Measurements from ENCODE around the gene UBN2. TPM values are rescaled to one million over a fixed set of nuclear protein-coding genes. Genes with fewer than 3 reads are reported as not detected.
A peak's percentile ranks its signal among the peaks of the same experiment; 100 is the strongest.

The UBN2 gene
- total RNA-seq, 1 experiment from 2014 or later = 3.8 TPM

DNA sequence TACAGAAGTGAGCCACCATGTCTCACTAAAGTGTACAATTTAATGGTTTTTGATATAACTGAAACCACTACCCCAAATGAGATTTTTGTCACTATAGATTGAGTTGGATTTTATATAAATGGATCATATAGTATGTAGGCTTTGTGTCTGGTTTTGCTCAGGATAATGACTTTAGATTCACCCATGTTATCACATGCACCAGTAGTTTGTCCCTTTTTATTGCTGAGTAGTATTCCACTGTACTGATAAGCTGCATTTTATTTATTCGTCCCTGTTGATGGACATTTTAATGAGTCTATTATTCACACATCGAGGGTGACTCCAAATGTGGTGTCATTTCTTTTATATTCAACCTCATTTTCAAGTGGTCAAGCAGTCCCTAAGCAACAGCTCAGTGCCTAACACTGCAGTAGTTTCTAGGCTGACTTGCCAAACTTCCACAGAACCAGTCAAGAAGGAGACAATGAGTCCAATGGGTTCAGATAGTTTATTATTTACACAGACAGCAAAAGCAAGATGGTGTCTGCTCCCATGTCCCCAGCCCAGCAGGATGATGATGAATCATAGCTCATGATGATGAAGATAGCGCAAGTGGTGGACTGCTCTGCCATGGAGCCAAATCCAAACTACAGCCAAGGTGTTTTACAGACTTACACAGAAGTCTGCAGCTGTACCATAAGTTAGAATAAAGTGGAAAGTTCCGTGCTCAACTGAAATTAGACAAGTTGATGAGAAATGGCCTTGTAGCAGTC, 103.5 kb downstream of the UBN2 start:
- no peaks in the 10 kb centered on the region for H3K4me1 ChIP-seq (replicated peaks)
- no peaks in the 10 kb centered on the region for H3K36me3 ChIP-seq
- no peaks in the 10 kb centered on the region for H3K27me3 ChIP-seq (replicated peaks)
- no peak for DNase-seq (ENCODE audit: low read depth in 1 of 2, low spot score in 2 of 2)
- no peaks in the 10 kb centered on the region for H3K9me3 ChIP-seq (replicated peaks)
- no peak overlapping the region for H3K27ac ChIP-seq
- H3K4me3 ChIP-seq = no peak overlapping the region

DNA sequence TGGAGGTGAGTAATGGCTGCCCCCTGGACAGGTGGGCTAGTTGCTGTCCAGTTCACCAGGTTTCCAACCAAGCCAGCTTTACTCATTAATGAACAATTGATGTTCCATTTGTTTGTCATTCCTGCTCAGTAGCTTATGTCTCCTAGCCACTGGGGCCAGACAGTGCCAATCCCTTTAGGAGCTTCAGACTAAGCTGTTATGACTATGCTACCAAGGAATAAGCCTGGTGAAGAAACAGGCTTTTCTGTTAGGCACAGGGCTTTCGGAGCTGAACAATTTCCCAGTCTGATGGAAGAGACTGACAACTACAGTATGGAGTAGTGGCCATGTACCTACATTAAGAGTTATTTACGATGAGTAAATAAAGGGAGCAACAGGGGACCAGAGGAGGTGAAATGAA, 108.0 kb downstream of the UBN2 start:
- peaks cover 6% of the 10 kb centered on the region for H3K4me1 ChIP-seq (replicated peaks)
- H3K9me3 ChIP-seq (replicated peaks) = 0 out of 2 replicates have a peak, but pooled peaks cover 2% of the 10 kb centered on the region
- no peak overlapping the region for H3K4me3 ChIP-seq
- peaks cover 3% of the 10 kb centered on the region; the same call in 1 of the 2 replicates for H3K36me3 ChIP-seq
- DNase-seq (ENCODE audit: low read depth in 1 of 2, low spot score in 2 of 2) = no peak
- no peaks in the 10 kb centered on the region for H3K27me3 ChIP-seq (replicated peaks)
- no peak overlapping the region for H3K27ac ChIP-seq

DNA sequence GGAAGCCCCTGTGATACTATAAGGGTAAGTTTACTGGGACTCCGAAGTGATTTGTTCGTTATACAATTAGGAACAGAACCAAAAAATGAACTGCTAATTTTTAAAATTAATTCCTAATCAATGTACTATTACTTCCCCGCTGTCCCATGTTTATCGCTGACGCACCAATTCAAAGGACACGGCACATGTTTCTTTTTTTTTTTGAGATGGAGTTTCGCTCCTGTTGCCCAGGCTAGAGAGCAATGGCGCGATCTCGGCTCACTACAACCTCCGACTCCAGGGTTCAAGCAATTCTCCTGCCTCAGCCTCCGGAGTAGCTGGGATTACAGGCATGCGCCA, 108.6 kb downstream of the UBN2 start:
- peak overlapping the region; percentile 70 for H3K4me3 ChIP-seq
- H3K27ac ChIP-seq = peak overlapping the region; percentile 94
- H3K4me1 ChIP-seq (replicated peaks) = peaks cover 6% of the 10 kb centered on the region
- 0 out of 2 replicates have a peak, but pooled peaks cover 2% of the 10 kb centered on the region for H3K9me3 ChIP-seq (replicated peaks)
- H3K36me3 ChIP-seq = peaks cover 3% of the 10 kb centered on the region; the same call in 1 of the 2 replicates
- H3K27me3 ChIP-seq (replicated peaks) = no peaks in the 10 kb centered on the region
- no peak for DNase-seq (ENCODE audit: low read depth in 1 of 2, low spot score in 2 of 2)

DNA sequence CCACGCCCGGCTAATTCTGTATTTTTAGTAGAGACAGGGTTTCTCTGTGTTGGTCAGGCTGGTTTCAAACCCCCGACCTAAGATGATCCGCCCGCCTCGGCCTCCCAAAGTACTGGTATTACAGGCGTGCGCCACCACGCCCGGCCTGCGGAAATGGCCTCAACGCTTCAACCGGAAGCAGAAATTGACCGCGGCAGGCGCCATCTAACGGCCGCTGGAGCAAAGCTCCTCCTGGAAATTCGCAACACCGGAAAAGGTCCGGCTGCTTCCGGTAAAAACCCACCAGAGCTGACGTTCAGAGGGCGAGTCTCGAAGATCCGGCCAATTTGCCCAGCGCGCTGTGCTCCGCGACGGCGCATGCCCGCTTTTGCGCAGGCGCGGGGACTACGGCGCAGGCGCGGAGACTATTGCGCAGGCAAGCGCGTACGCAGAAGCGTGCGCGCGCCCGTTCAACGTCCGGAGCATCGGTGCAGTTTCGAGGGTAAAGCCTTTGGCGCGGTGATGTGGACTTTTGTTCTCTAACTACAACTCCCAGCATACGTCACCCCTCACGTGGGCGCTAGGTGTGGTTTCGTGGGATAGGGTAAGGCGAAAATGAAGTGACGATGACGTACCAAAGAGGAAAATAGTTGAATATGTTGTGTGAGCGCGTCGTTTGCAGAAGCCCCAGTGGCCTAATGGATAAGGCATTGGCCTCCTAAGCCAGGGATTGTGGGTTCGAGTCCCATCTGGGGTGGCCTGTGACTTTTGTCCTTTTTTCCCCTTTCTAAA, 109.2 kb downstream of the UBN2 start:
- peak overlapping the region; percentile 70 for H3K4me3 ChIP-seq
- peaks cover 6% of the 10 kb centered on the region for H3K4me1 ChIP-seq (replicated peaks)

DNA sequence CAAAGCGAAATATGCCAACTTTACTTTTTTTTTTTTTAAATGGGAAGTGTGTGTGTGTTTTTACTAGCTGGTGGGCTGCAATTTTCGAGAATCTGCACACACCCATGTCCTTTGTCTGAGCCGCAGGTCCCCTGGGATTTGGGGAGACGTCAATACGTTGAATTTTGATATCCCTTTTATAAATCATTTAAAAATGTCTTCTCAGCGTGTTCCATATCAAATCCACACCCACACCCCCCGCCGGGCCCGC, 109.7 kb downstream of the UBN2 start:
- Histone ChIP-seq H3K4me3 (peak overlapping the region; percentile 70), H3K36me3 (peaks cover 3% of the 10 kb centered on the region; the same call in 1 of the 2 replicates), H3K9me3 (replicated peaks) (0 out of 2 replicates have a peak, but pooled peaks cover 2% of the 10 kb centered on the region), H3K27me3 (replicated peaks) (no peaks in the 10 kb centered on the region), H3K27ac (peak overlapping the region; percentile 94), H3K4me1 (replicated peaks) (peaks cover 6% of the 10 kb centered on the region)
- DNase-seq (ENCODE audit: low read depth in 1 of 2, low spot score in 2 of 2) = peak in 1 of 2 experiments; percentile 95

More for the DNA sequence above, 109.2 kb downstream of the UBN2 start:
- Histone ChIP-seq H3K9me3 (replicated peaks) (0 out of 2 replicates have a peak, but pooled peaks cover 2% of the 10 kb centered on the region), H3K27me3 (replicated peaks) (no peaks in the 10 kb centered on the region), H3K36me3 (peaks cover 3% of the 10 kb centered on the region; the same call in 1 of the 2 replicates), H3K27ac (peak overlapping the region; percentile 94)
- DNase-seq (ENCODE audit: low read depth in 1 of 2, low spot score in 2 of 2) = peak; percentile 98 to 99

DNA sequence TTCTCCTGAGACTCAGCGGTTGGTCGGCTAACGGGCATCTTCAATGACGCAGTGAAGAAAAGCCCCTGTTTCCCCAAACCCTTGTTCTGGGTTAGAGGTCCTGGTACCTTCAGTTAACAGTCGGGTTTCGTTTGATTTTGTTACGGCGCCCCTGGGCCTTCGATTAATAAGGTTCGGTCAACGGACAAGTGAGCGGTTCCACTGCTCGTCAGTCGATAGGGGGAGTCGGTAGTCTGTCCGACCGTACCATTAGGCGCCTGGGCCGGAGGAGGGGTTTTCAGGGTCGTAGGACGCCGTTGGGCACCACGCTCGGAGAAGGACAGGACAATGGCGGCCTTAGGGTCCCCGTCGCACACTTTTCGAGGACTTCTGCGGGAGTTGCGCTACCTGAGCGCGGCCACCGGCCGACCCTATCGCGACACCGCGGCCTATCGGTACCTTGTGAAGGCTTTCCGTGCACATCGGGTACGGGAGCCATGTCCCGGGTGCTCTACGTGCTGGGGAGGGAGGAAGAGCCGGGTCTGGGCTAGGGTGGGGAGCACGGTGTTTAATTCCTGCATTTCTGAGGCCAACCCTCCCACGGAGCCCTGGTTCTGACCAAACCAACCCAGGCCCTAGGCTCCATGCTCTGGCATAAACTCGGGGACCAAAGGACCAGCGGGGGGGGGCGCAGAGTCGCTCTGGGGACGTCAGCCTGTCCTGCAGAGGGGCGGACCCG, 110.2 kb downstream of the UBN2 start, which contains the start of gene FMC1:
Gene FMC1, plus strand, starts transcription at position 280 of the 718 bp plus-strand sequence. Its CDS starts 48 bp downstream, at position 328.
- Histone ChIP-seq H3K27ac (peak within 1 kb of the TSS; percentile 94), H3K9me3 (replicated peaks) (0 out of 2 replicates have a peak, but pooled peaks cover 2% of the 10 kb centered on the region), H3K27me3 (replicated peaks) (no peaks in the 10 kb centered on the region), H3K4me3 (peak within 1 kb of the TSS; percentile 70), H3K36me3 (peaks cover 4% of the 10 kb centered on the region; the same call in 1 of the 2 replicates), H3K4me1 (replicated peaks) (peaks cover 6% of the 10 kb centered on the region)
- DNase-seq (ENCODE audit: low read depth in 1 of 2, low spot score in 2 of 2) = peak; percentile 92 to 97

DNA sequence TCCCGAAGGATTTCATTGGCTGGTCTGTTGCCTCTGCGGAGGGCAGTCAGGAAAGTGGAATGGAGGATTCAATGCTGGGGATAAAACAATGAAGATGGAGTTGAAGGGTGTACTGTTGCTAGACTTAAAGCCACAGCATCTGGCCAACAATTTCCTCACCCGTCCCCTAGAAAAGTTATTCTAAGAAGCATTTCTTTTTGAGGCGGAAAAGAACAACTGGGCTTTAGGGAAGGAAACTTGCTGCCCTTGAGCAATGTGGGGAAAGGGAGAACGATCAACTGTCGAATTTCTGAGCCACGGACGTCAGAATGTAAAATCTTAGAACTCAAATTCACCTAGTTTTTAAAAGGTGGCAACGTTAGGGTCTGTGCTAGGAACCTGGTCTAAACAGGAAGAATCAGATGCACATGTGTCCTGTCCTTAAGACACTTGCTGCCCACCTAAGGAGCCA, 110.8 kb downstream of the UBN2 start:
- no peak for DNase-seq (ENCODE audit: low read depth in 1 of 2, low spot score in 2 of 2)
- Histone ChIP-seq H3K9me3 (replicated peaks) (0 out of 2 replicates have a peak, but pooled peaks cover 2% of the 10 kb centered on the region), H3K4me3 (peak overlapping the region; percentile 70), H3K27me3 (replicated peaks) (no peaks in the 10 kb centered on the region), H3K4me1 (replicated peaks) (peaks cover 6% of the 10 kb centered on the region), H3K36me3 (peaks cover 8% of the 10 kb centered on the region), H3K27ac (peak overlapping the region; percentile 94)

DNA sequence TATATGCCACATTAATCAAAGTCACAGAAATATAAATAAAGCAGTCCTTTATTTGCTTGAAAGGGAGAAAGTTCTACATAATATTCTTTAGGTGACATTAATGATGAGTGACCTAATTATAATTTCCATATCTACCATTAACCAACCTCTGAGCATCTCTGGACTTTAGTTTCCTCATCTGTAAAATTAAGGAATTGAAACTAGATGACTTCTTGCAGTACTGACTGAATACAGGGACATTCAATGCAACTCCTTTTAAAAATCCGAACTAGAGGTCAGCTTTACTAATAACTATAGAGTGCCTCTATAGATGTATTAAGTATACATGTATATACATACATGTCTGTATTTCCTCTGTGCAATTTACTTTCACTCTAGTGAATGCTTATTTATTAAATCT, 114.0 kb downstream of the UBN2 start:
- no peaks in the 10 kb centered on the region for H3K27me3 ChIP-seq (replicated peaks)
- DNase-seq (ENCODE audit: low read depth in 1 of 2, low spot score in 2 of 2) = no peak
- H3K9me3 ChIP-seq (replicated peaks) = no peaks in the 10 kb centered on the region
- H3K4me3 ChIP-seq = no peak overlapping the region
- no peak overlapping the region for H3K27ac ChIP-seq
- peaks cover 12% of the 10 kb centered on the region for H3K36me3 ChIP-seq
- peaks cover 6% of the 10 kb centered on the region for H3K4me1 ChIP-seq (replicated peaks)

DNA sequence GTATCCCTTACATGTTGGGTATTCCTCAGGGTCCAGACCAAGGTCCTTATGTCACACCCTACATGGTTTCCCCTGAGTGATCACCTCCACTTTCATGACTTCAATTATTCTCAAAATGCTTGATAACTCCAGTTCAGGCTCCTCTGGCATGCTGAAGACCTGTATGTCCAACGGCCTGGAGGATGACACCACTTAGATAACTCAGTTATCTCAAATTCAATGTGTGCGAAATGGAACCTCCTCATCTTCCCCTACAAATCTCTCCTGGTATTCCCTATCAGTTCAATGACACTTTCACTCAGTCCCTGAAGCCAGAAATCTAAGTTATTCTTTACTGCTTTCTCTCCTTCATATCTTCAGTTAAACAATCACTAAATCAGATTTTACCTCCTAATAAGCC, 120.0 kb downstream of the UBN2 start:
- Histone ChIP-seq H3K4me1 (replicated peaks) (no peaks in the 10 kb centered on the region), H3K4me3 (no peak overlapping the region), H3K27me3 (replicated peaks) (no peaks in the 10 kb centered on the region), H3K9me3 (replicated peaks) (no peaks in the 10 kb centered on the region), H3K36me3 (peaks cover 15% of the 10 kb centered on the region), H3K27ac (no peak overlapping the region)
- DNase-seq (ENCODE audit: low read depth in 1 of 2, low spot score in 2 of 2) = no peak

DNA sequence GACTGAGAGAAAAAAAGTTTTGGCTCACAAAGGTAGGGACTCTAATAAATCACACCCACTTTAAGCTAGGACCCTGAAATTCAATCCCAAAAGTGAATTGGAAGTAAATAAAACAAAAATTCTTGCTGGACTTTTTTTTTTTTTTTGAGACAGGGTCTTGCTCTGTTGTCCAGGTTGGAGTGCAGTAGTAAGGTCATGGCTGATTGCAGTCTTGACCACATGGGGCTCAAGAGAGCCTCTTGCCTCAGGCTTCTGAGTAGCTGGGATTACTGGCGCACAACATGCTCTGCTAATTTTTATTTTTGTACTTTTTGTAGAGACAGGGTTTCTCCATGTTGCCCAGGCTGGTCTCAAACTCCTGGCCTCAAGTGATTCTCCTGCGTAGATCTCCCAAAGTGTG, 123.7 kb downstream of the UBN2 start:
- no peak for DNase-seq (ENCODE audit: low read depth in 1 of 2, low spot score in 2 of 2)
- no peaks in the 10 kb centered on the region for H3K4me1 ChIP-seq (replicated peaks)
- H3K4me3 ChIP-seq = no peak overlapping the region
- no peaks in the 10 kb centered on the region for H3K9me3 ChIP-seq (replicated peaks)
- H3K27ac ChIP-seq = no peak overlapping the region
- peaks cover 6% of the 10 kb centered on the region for H3K36me3 ChIP-seq
- H3K27me3 ChIP-seq (replicated peaks) = no peaks in the 10 kb centered on the region

DNA sequence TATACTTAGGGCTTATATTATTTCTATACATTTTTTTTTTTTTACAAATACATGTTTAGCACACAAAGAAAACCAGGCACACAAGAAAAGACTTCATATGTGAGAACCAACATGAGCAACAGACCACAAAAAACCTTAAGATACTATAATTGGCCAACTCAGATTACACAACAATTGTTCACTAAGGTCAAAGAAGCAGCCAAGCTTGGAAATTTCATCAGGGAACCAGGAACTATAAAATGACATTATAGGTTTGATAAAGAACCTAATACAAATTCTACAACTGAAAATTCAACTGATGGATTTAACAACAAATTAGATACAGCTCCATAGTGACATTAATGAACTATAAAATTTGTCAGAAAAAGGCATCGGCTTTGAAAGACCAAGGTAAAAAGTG, 124.3 kb downstream of the UBN2 start:
- no peak for DNase-seq (ENCODE audit: low read depth in 1 of 2, low spot score in 2 of 2)
- peaks cover 9% of the 10 kb centered on the region for H3K36me3 ChIP-seq
- H3K27me3 ChIP-seq (replicated peaks) = no peaks in the 10 kb centered on the region

More for the DNA sequence above, 124.3 kb downstream of the UBN2 start:
- Histone ChIP-seq H3K4me1 (replicated peaks) (no peaks in the 10 kb centered on the region), H3K4me3 (no peak overlapping the region), H3K9me3 (replicated peaks) (no peaks in the 10 kb centered on the region), H3K27ac (no peak overlapping the region)
